ENCODE measurements around the gene PIGP. TPM values are rescaled to one million over a fixed set of nuclear protein-coding genes. Genes with fewer than 3 reads are reported as not detected.
A peak's percentile ranks its signal among the peaks of the same experiment; 100 is the strongest.

The PIGP gene
- total and polyA plus RNA-seq, 9 of the 15 experiments (the other 6 are each of a cell fraction or from before 2014, with no cell fraction given) = 18.3 to 122 (median 35.6) TPM

GRCh38 chr21:37072274-37072987, 440 bp downstream of the PIGP start (continued):
- TF ChIP-seq, protein P1, sequence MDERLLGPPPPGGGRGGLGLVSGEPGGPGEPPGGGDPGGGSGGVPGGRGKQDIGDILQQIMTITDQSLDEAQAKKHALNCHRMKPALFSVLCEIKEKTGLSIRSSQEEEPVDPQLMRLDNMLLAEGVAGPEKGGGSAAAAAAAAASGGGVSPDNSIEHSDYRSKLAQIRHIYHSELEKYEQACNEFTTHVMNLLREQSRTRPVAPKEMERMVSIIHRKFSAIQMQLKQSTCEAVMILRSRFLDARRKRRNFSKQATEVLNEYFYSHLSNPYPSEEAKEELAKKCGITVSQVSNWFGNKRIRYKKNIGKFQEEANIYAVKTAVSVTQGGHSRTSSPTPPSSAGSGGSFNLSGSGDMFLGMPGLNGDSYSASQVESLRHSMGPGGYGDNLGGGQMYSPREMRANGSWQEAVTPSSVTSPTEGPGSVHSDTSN (CRISPR knock-in tag; IDR thresholded peaks at IDR 0.05; ENCODE audit: low read depth) = no peak
- TF ChIP-seq, protein P1 (tag; conservative IDR thresholded peaks at IDR 0.05; ENCODE audit: low read depth) = peak; percentile 36; the same call in 1 of the 2 replicates
- TF ChIP-seq NFXL1 (CRISPR knock-in tag; IDR thresholded peaks at IDR 0.05) = no peak
- TF ChIP-seq MAFF (IDR thresholded peaks at IDR 0.05; ENCODE audit: low read length) = no peak
- peak; percentile 21; the same call in 1 of the 2 replicates for TF ChIP-seq DMBX1 (CRISPR knock-in tag; IDR thresholded peaks at IDR 0.05; ENCODE audit: borderline replicate concordance)
- TF ChIP-seq RFX1 (IDR thresholded peaks at IDR 0.05) = no peak
- TF ChIP-seq SMAD3 (CRISPR knock-in tag; conservative IDR thresholded peaks at IDR 0.05) = 0 out of 2 replicates have a peak, but pooled peaks have one; percentile 25
- TF ChIP-seq ZNF583 (CRISPR knock-in tag; IDR thresholded peaks at IDR 0.05) = no peak
- no peak for TF ChIP-seq GABPB2 (CRISPR knock-in tag; conservative IDR thresholded peaks at IDR 0.05)
- TF ChIP-seq CREM (IDR thresholded peaks at IDR 0.05; ENCODE audit: low read depth) = no peak
- peak; percentile 63 for TF ChIP-seq HNRNPLL (IDR thresholded peaks at IDR 0.05; ENCODE audit: low read depth, low read length, poor library complexity, severe bottlenecking)
- no peak for TF ChIP-seq RNF219 (CRISPR knock-in tag; IDR thresholded peaks at IDR 0.05)
- TF ChIP-seq DEAF1 (CRISPR knock-in tag; IDR thresholded peaks at IDR 0.05) = no peak
- TF ChIP-seq MYNN (IDR thresholded peaks at IDR 0.05) = peak; percentile 33; the same call in 1 of the 2 replicates
- no peak for TF ChIP-seq MYNN (CRISPR knock-in tag; IDR thresholded peaks at IDR 0.05)
- TF ChIP-seq CBX5 (IDR thresholded peaks at IDR 0.05; ENCODE audit: borderline replicate concordance, low read depth) = no peak
- TF ChIP-seq PCBP1 (IDR thresholded peaks at IDR 0.05; ENCODE audit: low read depth, low read length, poor library complexity, severe bottlenecking) = peak; percentile 92
- no peak for TF ChIP-seq DIDO1 (tag; IDR thresholded peaks at IDR 0.05; ENCODE audit: low read depth)
- TF ChIP-seq NCOR1 (IDR thresholded peaks at IDR 0.05) = no peak
- 0 out of 2 replicates have a peak, but pooled peaks have one; percentile 36 for TF ChIP-seq ZNF584 (CRISPR knock-in tag; IDR thresholded peaks at IDR 0.05; ENCODE audit: low read depth)
- TF ChIP-seq CTBP1 (IDR thresholded peaks at IDR 0.05; ENCODE audit: borderline replicate concordance) = no peak; the same call in 1 of the 2 replicates
- TF ChIP-seq EP400 (IDR thresholded peaks at IDR 0.05) = peak; percentile 71; the same call in 1 of the 2 replicates

All from K562 (cell line).